NCI-H2196 treated with DMSO at 0.1 percent for 48 hours (cell line): Measurements from ENCODE around the gene SFTPB.
"Not testable (repeated sequence)": the region's sequence is repeated elsewhere in the genome, so short reads cannot be mapped to it uniquely, and the experiment has no call there.

Experiments used
- DNase-seq: peaks from one replicate; lab custom pipeline; 2025; ENCODE audit not compliant: unreplicated experiment; lab: John Stamatoyannopoulos, UW

Gene SFTPB

DNA sequence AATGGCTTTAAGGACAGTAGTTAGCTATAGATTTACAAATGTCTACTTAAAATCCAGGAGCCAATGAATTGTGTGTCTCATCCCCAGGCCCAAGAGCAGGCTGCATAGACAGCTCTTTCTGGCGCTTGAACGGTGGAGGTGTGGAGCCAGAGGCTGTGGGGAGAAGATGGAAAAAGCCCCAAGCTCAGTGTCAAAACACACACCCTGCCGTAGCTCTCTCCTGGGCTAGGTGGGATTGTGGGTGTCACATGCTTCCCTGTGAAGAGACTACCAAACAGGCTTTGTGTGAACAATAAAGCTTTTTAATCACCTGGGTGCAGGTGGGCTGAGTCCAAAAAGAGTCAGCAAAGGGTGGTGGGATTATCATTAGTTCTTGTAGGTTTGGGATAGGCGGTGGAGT lies 10.6 kb downstream of the SFTPB start:
- not testable (repeated sequence) for DNase-seq

- DNase-seq: no peak
These were observed 11.5 kb downstream of the SFTPB start for GRCh38 chr2:85656468-85656867.

GRCh38 chr2:85655961-85656417 lies 12.0 kb downstream of the SFTPB start:
- no peak for DNase-seq

GRCh38 chr2:85653996-85654395 lies 14.0 kb downstream of the SFTPB start:
- no peak for DNase-seq

GRCh38 chr2:85652056-85652455 lies 15.9 kb downstream of the SFTPB start:
- no peak for DNase-seq

GRCh38 chr2:85651097-85651496 lies 16.9 kb downstream of the SFTPB start:
- no peak for DNase-seq

DNA sequence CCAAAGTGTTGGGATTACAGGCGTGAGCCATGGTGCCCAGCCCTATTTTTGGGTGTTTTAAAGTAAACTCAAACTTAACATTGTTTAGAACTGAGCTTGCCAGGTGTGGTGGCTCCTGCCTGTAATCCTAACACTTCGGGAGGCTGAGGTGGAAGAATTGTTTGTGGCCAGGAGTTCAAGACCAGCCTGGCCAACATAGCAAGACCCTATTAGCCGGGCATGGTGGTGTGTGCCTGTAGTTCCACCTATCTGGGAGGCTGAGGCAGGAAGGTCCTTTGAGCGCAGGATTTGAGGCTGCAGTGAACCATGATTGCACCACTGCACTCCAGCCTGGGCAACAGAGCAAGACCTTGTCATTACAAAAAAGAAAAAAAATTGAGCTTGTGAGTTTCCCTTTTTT lies 17.5 kb downstream of the SFTPB start:
- DNase-seq: no peak

DNA sequence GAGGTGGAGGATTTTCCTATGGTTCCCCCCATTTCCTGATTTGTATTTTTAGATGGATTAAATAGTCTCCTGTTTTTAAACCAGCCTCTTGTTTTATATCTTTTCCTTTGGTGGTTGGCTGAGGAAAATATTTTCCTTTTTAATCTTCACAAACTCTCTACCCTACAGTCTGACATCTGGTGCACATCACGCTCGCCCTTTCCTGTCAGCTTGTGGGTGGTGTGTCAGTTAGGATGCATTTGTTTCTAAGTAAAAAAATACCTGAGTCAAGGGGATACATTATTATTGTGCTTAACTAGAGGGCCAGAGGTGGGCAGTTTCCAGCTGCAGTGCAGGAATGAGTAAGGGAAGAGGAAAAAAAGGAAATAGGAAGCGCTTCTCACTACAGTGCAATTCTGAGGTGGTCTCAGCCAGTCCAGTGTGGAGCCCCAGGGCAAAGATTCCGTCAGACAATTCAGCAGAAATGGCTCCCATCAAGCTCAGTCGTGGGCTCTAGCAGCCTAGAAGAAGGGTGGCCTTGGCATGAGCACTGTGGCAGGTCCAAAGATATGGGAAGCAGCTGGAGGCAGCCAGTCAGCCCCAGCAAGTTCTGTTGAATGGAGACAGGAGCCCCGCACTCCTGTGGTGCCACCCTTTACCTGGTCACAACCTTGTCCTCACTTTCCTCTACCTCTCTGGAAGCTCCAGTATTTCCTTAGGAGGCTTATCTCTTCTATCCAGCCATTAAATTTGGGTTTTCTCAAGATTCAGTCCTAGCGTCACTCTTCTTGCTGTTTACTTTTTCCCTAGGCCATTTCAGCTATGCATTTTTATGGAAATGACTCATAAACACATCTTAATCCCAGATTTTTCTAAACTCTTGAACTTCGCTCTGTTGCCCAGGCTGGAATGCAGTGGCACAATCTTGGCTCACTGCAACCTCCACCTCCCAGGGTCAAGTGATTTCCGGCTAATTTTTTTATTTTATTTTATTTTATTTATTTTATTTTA lies 18.5 kb downstream of the SFTPB start:
- DNase-seq: no peak

- no peak for DNase-seq
These were observed 19.4 kb downstream of the SFTPB start for GRCh38 chr2:85648619-85649018.

DNA sequence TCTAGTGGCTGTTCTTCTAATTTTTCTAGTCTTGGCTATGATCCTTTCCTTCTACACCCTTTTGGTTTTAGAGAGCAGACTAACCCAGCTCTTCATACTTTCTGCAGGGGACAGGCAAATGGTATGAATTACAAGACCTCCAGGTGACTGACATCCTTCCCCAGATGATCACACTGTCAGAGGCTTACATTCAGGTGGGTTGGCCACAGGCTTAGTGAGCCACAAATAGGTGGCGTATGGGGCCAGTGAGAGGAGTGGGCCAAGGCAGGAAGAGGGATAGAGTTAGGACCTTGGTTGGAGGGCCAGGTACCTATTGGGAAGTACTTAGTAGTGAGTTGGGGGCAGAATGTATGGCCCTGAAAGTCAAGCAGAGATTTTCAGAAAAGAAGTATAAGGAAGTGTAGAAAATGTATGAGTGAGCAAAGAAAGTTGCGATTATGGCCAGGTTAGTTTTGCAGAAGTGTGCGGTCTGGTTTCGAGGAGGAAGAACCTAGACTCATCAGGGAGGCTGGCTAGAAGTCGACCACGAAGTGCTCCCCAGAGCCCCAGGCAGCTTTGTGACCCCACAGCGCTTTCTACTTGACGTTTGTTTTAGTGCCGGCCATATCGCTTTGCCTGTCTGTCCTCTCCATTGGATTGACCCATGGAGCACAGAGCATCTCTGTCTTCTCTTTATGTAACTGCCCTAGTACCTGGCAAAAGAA lies 20.0 kb downstream of the SFTPB start:
- DNase-seq: no peak

DNA sequence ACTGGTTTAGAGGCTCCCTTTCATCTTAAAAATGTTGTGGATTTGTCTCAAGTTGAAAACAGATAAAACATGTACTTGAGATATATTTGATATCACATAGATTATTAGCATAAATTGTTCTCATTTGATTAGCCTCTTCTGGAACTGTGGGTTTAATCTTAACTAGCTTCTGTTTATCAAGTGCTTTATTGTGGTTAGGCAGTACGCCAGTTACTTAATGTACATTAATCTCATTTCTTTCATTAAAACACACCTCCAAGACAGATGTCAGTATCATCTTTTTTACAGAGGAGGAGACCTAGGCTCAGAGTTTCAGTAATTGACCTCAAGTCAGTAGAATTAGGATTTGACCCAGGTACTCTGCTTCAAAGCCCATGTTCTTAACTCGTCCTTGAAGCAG lies 21.8 kb downstream of the SFTPB start:
- DNase-seq: no peak

DNA sequence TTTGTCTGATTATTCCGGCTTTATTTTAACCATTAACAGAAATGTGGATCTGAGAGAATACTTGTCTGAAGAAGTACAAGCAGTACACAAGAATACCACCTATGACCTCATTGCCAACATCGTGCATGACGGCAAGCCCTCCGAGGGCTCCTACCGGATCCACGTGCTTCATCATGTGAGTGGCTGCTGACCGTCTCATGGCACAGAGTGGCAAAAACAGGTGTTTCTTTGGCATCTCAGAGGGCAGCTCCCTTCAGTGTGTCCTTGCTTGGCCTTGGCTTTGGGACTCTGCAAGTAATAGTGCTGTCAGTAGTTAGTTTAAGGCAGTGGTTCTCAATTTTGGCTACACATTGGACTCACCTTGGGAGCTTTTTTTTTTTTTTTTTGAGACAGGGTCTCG lies 23.1 kb downstream of the SFTPB start:
- DNase-seq: no peak

GRCh38 chr2:85642725-85643124 lies 25.3 kb downstream of the SFTPB start:
- DNase-seq: no peak

GRCh38 chr2:85635636-85636035 lies 32.4 kb downstream of the SFTPB start:
- no peak for DNase-seq

DNA sequence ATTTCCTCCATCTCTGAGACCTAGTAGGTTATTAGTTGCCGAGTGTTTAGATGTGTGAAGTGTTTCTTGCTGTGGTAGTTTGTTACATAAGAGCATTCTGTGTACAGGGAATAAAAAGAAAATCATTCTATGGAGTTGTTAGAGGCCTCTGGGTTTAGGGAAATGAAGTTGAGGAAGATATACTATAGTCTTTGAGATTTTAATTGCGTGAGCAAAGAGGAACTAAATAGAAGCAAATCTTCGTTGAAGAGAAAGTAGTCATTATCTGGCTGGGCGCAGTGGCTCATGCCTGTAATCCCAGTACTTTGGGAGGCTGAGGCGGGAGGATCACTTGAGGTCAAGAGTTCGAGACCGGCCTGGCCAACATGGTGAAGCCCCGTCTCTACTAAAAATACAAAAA lies 33.0 kb downstream of the SFTPB start:
- DNase-seq: no peak

GRCh38 chr2:85631316-85631715 lies 36.7 kb downstream of the SFTPB start:
- DNase-seq: no peak

- DNase-seq: no peak
These were observed 39.3 kb downstream of the SFTPB start for GRCh38 chr2:85628658-85629057.

GRCh38 chr2:85623991-85624390 lies 44.0 kb downstream of the SFTPB start:
- no peak for DNase-seq

DNA sequence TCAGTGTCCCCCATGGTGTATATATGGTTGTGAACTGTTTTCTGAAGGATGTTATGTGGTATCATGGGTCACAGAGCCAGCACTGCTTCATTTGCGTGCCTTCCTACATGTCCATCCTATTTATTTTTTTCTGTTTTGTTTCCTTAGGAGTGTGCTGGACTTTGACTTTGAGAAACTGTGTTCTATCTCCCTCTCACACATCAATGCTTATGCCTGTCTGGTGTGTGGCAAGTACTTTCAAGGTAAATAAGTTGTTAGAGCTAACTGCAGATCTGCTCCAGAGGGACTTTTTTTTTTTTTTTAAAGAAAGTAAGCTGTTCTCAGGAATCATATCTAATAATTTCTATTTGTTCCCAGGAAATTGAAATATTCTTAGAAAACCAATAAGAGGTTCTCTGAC lies 46.7 kb downstream of the SFTPB start:
- no peak for DNase-seq

GRCh38 chr2:85619617-85620016 lies 48.4 kb downstream of the SFTPB start:
- no peak for DNase-seq

- DNase-seq: not testable (repeated sequence)
These were observed 50.3 kb downstream of the SFTPB start for GRCh38 chr2:85617723-85618122.

- DNase-seq: no peak
These were observed 52.6 kb downstream of the SFTPB start for GRCh38 chr2:85615413-85615728.
